Esophagus muscularis mucosa (tissue), 4 donors: ENCODE results near the gene PTP4A1.
"Not testable (repeated sequence)": the region's sequence is repeated elsewhere in the genome, so short reads cannot be mapped to it uniquely, and the experiment has no call there.

ENCODE experiments used
- EP300 ChIP-seq: sonication (generic); formaldehyde crosslinking; IDR thresholded peaks from one replicate; pipeline ENCODE4 v1.6.1; 2017; ENCODE audit warnings: antibody characterized with exemption
- POLR2AphosphoS5 ChIP-seq, 2 donors: sonication (generic); formaldehyde crosslinking; IDR thresholded peaks; one replicate each; pipeline ENCODE4 v1.6.1; 2017; ENCODE audit warnings: antibody characterized with exemption in 2 of 2
- TF ChIP-seq, protein P1 (sequence below), 3 experiments: fragments of 200-600 bp in 2 of 3; fragments of 450-650 bp in 1 of 3; sonication (generic) in 2 of 3; IDR thresholded peaks; one replicate each; pipeline ENCODE4 v1.5.1; 2017 to 2019; ENCODE audit warnings: antibody characterized with exemption in 3 of 3, mild to moderate bottlenecking in 2 of 3, moderate library complexity in 1 of 3

- not testable (repeated sequence) for TF ChIP-seq POLR2AphosphoS5 (IDR thresholded peaks at IDR 0.05); EP300
- TF ChIP-seq, protein P1, sequence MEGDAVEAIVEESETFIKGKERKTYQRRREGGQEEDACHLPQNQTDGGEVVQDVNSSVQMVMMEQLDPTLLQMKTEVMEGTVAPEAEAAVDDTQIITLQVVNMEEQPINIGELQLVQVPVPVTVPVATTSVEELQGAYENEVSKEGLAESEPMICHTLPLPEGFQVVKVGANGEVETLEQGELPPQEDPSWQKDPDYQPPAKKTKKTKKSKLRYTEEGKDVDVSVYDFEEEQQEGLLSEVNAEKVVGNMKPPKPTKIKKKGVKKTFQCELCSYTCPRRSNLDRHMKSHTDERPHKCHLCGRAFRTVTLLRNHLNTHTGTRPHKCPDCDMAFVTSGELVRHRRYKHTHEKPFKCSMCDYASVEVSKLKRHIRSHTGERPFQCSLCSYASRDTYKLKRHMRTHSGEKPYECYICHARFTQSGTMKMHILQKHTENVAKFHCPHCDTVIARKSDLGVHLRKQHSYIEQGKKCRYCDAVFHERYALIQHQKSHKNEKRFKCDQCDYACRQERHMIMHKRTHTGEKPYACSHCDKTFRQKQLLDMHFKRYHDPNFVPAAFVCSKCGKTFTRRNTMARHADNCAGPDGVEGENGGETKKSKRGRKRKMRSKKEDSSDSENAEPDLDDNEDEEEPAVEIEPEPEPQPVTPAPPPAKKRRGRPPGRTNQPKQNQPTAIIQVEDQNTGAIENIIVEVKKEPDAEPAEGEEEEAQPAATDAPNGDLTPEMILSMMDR (IDR thresholded peaks at IDR 0.05): not testable (repeated sequence)
Measured at GRCh38 chr6:63585652-63586051, 13.4 kb downstream of the PTP4A1 start.
